GM23338 (cell line): Measurements from ENCODE around the gene SPRR2E. TPM values are rescaled to one million over a fixed set of nuclear protein-coding genes. Genes with fewer than 3 reads are reported as not detected.
A peak's percentile ranks its signal among the peaks of the same experiment; 100 is the strongest.

ENCODE experiments used
- ATAC-seq: fragments of 200-7000 bp; cut with Tn5 transposase; 3 replicates; pipeline ENCODE4 v1.9.1; 2020
- DNase-seq: peaks from one replicate; pipeline ENCODE4 v3.0.0-alpha.2; 2015; ENCODE audit warnings: low spot score
- H2AFZ ChIP-seq: fragments of 200-600 bp; sonication (generic); 2 replicates; pipeline ENCODE4 v1.8.0; 2016; ENCODE audit warnings: antibody characterized with exemption, mild to moderate bottlenecking, moderate library complexity
- H3F3A ChIP-seq: fragments of 200-600 bp; sonication (generic); replicated peaks from 2 replicates; pipeline ENCODE4 v1.8.0; 2017; ENCODE audit warnings: antibody characterized with exemption, mixed run types, low read depth
- H3K27ac ChIP-seq: fragments of 200-600 bp; sonication (generic); 2 replicates; pipeline ENCODE4 v1.6.1; 2016; ENCODE audit warnings: low read depth
- H3K27me3 ChIP-seq: fragments of 200-600 bp; sonication (generic); 2 replicates; pipeline ENCODE4 v1.8.0; 2016; ENCODE audit warnings: mild to moderate bottlenecking, mixed run types, moderate library complexity; ENCODE audit not compliant: insufficient read depth
- H3K36me3 ChIP-seq: fragments of 200-600 bp; sonication (generic); 2 replicates; pipeline ENCODE4 v1.8.0; 2016; ENCODE audit warnings: mild to moderate bottlenecking; ENCODE audit not compliant: insufficient read depth
- H3K4me1 ChIP-seq: fragments of 200-600 bp; sonication (generic); 2 replicates; pipeline ENCODE4 v1.8.0; 2016; ENCODE audit warnings: mild to moderate bottlenecking, moderate library complexity; ENCODE audit not compliant: insufficient read depth
- H3K4me2 ChIP-seq: fragments of 200-600 bp; sonication (generic); 2 replicates; pipeline ENCODE4 v1.7.1; 2017; ENCODE audit warnings: mixed run types
- H3K4me3 ChIP-seq: fragments of 200-600 bp; sonication (generic); 2 replicates; pipeline ENCODE4 v1.6.1; 2016; ENCODE audit warnings: mixed run types
- H3K79me2 ChIP-seq: fragments of 200-600 bp; sonication (generic); replicated peaks from 2 replicates; pipeline ENCODE4 v1.8.0; 2017; ENCODE audit warnings: mild to moderate bottlenecking; ENCODE audit not compliant: insufficient read depth
- H3K9me2 ChIP-seq: fragments of 200-600 bp; sonication (generic); 2 replicates; pipeline ENCODE4 v1.8.0; 2017; ENCODE audit not compliant: insufficient read depth
- H4K20me1 ChIP-seq: fragments of 200-600 bp; sonication (generic); replicated peaks from 2 replicates; pipeline ENCODE4 v1.8.0; 2017; ENCODE audit warnings: mild to moderate bottlenecking; ENCODE audit not compliant: insufficient read depth
- H3K27ac Mint-ChIP-seq: 2 replicates; pipeline ENCODE4 v1.8.0; 2020; ENCODE audit warnings: inconsistent platforms, mild to moderate bottlenecking, moderate library complexity, mixed read lengths
- H3K27me3 Mint-ChIP-seq: 3 replicates; pipeline ENCODE4 v1.8.0; 2022; ENCODE audit warnings: low read depth, mild to moderate bottlenecking, moderate library complexity, mixed read lengths, inconsistent platforms; ENCODE audit not compliant: insufficient read depth, poor library complexity
- H3K36me3 Mint-ChIP-seq: 3 replicates; pipeline ENCODE4 v1.8.0; 2021; ENCODE audit warnings: low read depth, mild to moderate bottlenecking, inconsistent platforms, moderate library complexity, mixed read lengths
- H3K4me1 Mint-ChIP-seq: 3 replicates; pipeline ENCODE4 v1.8.0; 2020; ENCODE audit warnings: mild to moderate bottlenecking, inconsistent platforms, mixed read lengths
- H3K4me3 Mint-ChIP-seq: 3 replicates; pipeline ENCODE4 v1.8.0; 2021; ENCODE audit warnings: moderate library complexity, mild to moderate bottlenecking, inconsistent platforms, mixed read lengths
- H3K9me3 Mint-ChIP-seq: 3 replicates; pipeline ENCODE4 v1.8.0; 2020; ENCODE audit warnings: moderate library complexity, mild to moderate bottlenecking, inconsistent platforms, mixed read lengths
- CREB1 ChIP-seq: fragments of 250-450 bp; sonication (Bioruptor Pico); IDR thresholded peaks from 2 replicates; pipeline ENCODE4 v1.5.0; 2020; ENCODE audit warnings: low read depth, mild to moderate bottlenecking, moderate library complexity
- CTCF ChIP-seq, 2 experiments: fragments of 200-600 bp in 1 of 2; sonication (generic) in 1 of 2; conservative IDR thresholded peaks; 2 replicates each; pipeline versions ENCODE4 v1.5.1 to v1.6.1; 2016 to 2017; ENCODE audit warnings: antibody characterized with exemption in 2 of 2, low read depth in 2 of 2, mild to moderate bottlenecking in 2 of 2, moderate library complexity in 1 of 2
- EZH2 ChIP-seq: fragments of 200-600 bp; sonication (generic); IDR thresholded peaks from one replicate; pipeline ENCODE4 v1.8.0; 2017; ENCODE audit warnings: antibody characterized with exemption, mild to moderate bottlenecking, low read depth; ENCODE audit not compliant: unreplicated experiment
- EZH2phosphoT487 ChIP-seq: fragments of 200-600 bp; sonication (generic); IDR thresholded peaks from one replicate; pipeline ENCODE4 v1.8.1; 2018; ENCODE audit warnings: antibody characterized with exemption; ENCODE audit not compliant: unreplicated experiment
- JUNB ChIP-seq: IDR thresholded peaks from one replicate; pipeline ENCODE4 v1.6.1; 2016; ENCODE audit warnings: antibody characterized with exemption; ENCODE audit not compliant: unreplicated experiment
- NANOG ChIP-seq: IDR thresholded peaks from 2 replicates; pipeline ENCODE4 v1.6.1; 2016; ENCODE audit warnings: antibody characterized with exemption, borderline replicate concordance
- POLR2AphosphoS5 ChIP-seq: IDR thresholded peaks from 2 replicates; pipeline ENCODE4 v1.6.1; 2016; ENCODE audit warnings: antibody characterized with exemption, low read depth
- REST ChIP-seq: IDR thresholded peaks from one replicate; pipeline ENCODE4 v1.6.1; 2018; ENCODE audit warnings: antibody characterized with exemption; ENCODE audit not compliant: unreplicated experiment
- STAT1 ChIP-seq: IDR thresholded peaks from one replicate; pipeline ENCODE4 v1.6.1; 2016; ENCODE audit warnings: antibody characterized with exemption; ENCODE audit not compliant: unreplicated experiment
- ZNF114 ChIP-seq: fragments of 250-450 bp; sonication (Bioruptor Pico); IDR thresholded peaks from 2 replicates; pipeline ENCODE4 v1.5.0; 2020; ENCODE audit warnings: mild to moderate bottlenecking, moderate library complexity
- ZNF331 ChIP-seq: fragments of 250-450 bp; sonication (Bioruptor Pico); IDR thresholded peaks from 2 replicates; pipeline ENCODE4 v1.5.0; 2020; ENCODE audit warnings: low read depth, mild to moderate bottlenecking, moderate library complexity
- polyA plus RNA-seq: library from polyadenylated mRNA; unstranded; fragments of >200 nt; fragmentation: Nextera tagmentation; extraction: Ambion mirVana; gene quantifications from 2 replicates; pipeline ENCODE4 v1.2.1, GENCODE V29; 2016
- total RNA-seq: library from RNA; depleted of rRNA; stranded (reverse); fragments of >200 nt; shearing (Covaris generic); gene quantifications from 2 replicates; pipeline ENCODE4 v1.2.3, GENCODE V29; 2014
- TF ChIP-seq, protein P1 (sequence below): fragments of 250-450 bp; sonication (Bioruptor Pico); IDR thresholded peaks from 2 replicates; pipeline ENCODE4 v1.5.0; 2020; ENCODE audit warnings: mild to moderate bottlenecking, moderate library complexity
- TF ChIP-seq, protein P2 (sequence below): IDR thresholded peaks from 2 replicates; pipeline ENCODE4 v1.6.1; 2016; ENCODE audit warnings: antibody characterized with exemption

Gene SPRR2E
- total and polyA plus RNA-seq, 2 experiments from 2014 or later: not detected

DNA sequence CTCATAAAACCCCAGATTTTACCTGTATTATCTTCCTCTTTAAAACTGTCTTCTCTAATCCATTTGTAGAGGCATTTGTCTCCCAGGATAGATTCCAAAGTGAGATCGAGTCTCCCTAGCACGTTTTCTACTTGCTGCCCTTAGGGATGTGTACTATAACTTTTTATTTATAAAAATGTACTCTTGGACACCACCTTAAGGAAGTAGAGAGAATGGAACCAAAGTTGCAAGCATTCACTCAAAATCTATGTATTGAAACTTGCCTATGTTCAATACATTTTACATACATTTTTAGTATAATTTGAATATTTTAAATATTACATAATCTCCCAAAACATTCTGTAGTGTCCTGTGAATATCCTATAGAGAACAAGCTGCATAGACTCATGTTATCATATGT is 36.2 kb downstream of the SPRR2E start:
- no peaks in the 10 kb centered on the region for H3K9me3 Mint-ChIP-seq
- no peak for ATAC-seq
- Histone ChIP-seq H3K27ac (no peak overlapping the region), H4K20me1 (no peaks in the 10 kb centered on the region), H3K79me2 (no peaks in the 10 kb centered on the region), H3K27me3 (no peaks in the 10 kb centered on the region), H3K4me1 (no peaks in the 10 kb centered on the region), H3F3A (no peaks in the 10 kb centered on the region), H3K4me2 (no peak overlapping the region), H3K9me2 (no peaks in the 10 kb centered on the region), H2AFZ (peak overlapping the region; percentile 53), H3K36me3 (no peaks in the 10 kb centered on the region), H3K4me3 (no peak overlapping the region)
- no peak overlapping the region for H3K27ac Mint-ChIP-seq
- peaks cover 3% of the 10 kb centered on the region; the same call in 2 of the 3 replicates for H3K4me1 Mint-ChIP-seq
- H3K36me3 Mint-ChIP-seq: no peaks in the 10 kb centered on the region
- no peak for TF ChIP-seq STAT1
- TF ChIP-seq EZH2phosphoT487: no peak
- TF ChIP-seq ZNF114 (CRISPR knock-in tag): no peak
- TF ChIP-seq CTCF (conservative IDR thresholded peaks at IDR 0.05; ENCODE audit: low read depth in 2 of 2): no peak
- TF ChIP-seq, protein P1, sequence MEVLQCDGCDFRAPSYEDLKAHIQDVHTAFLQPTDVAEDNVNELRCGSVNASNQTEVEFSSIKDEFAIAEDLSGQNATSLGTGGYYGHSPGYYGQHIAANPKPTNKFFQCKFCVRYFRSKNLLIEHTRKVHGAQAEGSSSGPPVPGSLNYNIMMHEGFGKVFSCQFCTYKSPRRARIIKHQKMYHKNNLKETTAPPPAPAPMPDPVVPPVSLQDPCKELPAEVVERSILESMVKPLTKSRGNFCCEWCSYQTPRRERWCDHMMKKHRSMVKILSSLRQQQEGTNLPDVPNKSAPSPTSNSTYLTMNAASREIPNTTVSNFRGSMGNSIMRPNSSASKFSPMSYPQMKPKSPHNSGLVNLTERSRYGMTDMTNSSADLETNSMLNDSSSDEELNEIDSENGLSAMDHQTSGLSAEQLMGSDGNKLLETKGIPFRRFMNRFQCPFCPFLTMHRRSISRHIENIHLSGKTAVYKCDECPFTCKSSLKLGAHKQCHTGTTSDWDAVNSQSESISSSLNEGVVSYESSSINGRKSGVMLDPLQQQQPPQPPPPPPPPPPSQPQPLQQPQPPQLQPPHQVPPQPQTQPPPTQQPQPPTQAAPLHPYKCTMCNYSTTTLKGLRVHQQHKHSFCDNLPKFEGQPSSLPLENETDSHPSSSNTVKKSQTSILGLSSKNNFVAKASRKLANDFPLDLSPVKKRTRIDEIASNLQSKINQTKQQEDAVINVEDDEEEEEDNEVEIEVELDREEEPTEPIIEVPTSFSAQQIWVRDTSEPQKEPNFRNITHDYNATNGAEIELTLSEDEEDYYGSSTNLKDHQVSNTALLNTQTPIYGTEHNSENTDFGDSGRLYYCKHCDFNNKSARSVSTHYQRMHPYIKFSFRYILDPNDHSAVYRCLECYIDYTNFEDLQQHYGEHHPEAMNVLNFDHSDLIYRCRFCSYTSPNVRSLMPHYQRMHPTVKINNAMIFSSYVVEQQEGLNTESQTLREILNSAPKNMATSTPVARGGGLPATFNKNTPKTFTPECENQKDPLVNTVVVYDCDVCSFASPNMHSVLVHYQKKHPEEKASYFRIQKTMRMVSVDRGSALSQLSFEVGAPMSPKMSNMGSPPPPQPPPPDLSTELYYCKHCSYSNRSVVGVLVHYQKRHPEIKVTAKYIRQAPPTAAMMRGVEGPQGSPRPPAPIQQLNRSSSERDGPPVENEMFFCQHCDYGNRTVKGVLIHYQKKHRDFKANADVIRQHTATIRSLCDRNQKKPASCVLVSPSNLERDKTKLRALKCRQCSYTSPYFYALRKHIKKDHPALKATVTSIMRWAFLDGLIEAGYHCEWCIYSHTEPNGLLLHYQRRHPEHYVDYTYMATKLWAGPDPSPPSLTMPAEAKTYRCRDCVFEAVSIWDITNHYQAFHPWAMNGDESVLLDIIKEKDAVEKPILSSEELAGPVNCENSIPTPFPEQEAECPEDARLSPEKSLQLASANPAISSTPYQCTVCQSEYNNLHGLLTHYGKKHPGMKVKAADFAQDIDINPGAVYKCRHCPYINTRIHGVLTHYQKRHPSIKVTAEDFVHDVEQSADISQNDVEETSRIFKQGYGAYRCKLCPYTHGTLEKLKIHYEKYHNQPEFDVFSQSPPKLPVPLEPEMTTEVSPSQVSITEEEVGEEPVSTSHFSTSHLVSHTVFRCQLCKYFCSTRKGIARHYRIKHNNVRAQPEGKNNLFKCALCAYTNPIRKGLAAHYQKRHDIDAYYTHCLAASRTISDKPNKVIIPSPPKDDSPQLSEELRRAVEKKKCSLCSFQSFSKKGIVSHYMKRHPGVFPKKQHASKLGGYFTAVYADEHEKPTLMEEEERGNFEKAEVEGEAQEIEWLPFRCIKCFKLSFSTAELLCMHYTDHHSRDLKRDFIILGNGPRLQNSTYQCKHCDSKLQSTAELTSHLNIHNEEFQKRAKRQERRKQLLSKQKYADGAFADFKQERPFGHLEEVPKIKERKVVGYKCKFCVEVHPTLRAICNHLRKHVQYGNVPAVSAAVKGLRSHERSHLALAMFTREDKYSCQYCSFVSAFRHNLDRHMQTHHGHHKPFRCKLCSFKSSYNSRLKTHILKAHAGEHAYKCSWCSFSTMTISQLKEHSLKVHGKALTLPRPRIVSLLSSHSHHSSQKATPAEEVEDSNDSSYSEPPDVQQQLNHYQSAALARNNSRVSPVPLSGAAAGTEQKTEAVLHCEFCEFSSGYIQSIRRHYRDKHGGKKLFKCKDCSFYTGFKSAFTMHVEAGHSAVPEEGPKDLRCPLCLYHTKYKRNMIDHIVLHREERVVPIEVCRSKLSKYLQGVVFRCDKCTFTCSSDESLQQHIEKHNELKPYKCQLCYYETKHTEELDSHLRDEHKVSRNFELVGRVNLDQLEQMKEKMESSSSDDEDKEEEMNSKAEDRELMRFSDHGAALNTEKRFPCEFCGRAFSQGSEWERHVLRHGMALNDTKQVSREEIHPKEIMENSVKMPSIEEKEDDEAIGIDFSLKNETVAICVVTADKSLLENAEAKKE: no peak
- no peak for TF ChIP-seq NANOG
- TF ChIP-seq, protein P2, sequence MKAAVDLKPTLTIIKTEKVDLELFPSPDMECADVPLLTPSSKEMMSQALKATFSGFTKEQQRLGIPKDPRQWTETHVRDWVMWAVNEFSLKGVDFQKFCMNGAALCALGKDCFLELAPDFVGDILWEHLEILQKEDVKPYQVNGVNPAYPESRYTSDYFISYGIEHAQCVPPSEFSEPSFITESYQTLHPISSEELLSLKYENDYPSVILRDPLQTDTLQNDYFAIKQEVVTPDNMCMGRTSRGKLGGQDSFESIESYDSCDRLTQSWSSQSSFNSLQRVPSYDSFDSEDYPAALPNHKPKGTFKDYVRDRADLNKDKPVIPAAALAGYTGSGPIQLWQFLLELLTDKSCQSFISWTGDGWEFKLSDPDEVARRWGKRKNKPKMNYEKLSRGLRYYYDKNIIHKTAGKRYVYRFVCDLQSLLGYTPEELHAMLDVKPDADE: no peak
- no peak for TF ChIP-seq JUNB
- no peak for TF ChIP-seq REST
- TF ChIP-seq EZH2: no peak
- TF ChIP-seq POLR2AphosphoS5: no peak
- no peak for TF ChIP-seq ZNF331 (CRISPR knock-in tag)
- no peak for TF ChIP-seq CREB1
- H3K4me3 Mint-ChIP-seq: no peak overlapping the region
- H3K27me3 Mint-ChIP-seq: no peaks in the 10 kb centered on the region
- no peak for DNase-seq
